ENCODE measurements around the gene BDKRB1. TPM values are rescaled to one million over a fixed set of nuclear protein-coding genes. Genes with fewer than 3 reads are reported as not detected.

Gene BDKRB1
- total and polyA plus RNA-seq, 9 of the 15 experiments (the other 6 are each of a cell fraction or from before 2014, with no cell fraction given), result 0.06 to 0.23 (median 0.09) TPM; not detected in 1

DNA sequence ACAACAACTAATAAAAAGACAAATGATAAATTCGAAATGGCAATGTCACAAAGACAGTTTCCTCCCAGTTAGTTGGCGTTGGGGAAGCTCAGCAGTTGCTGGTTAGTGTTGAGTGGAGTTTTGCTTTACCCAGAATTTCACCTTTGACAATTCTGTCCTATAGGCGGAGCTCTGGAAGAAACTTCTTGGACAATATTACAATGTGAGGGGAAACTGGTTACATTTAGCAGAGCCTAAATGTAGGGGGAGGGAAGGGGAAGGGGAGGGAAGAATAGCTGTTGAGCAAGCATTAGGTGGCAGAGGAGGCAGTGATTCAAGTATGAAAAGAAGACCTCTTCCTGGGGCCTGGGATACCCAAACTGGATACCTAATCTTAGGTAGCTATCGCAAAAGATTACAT lies 51.4 kb downstream of the BDKRB1 start:
- CTCF ChIA-PET (ENCODE audit: low intra/inter-chr PET ratio), result no interaction called here
- WGBS (ENCODE audit: insufficient coverage, low coverage, missing lambda C conversion rate), result 49% methylated on average over 3 of the region's 4 CpGs
- no TSS peak for BruUV-seq (replicated peaks)
- DNase-seq (ENCODE audit: extremely low read depth in 1 of 4, low spot score in 3 of 4), result no peak
- Histone ChIP-seq H3K4me3 (no peak overlapping the region), H3K9me1 (ENCODE audit: control insufficient read depth, insufficient read depth, low read length) (no peaks in the 10 kb centered on the region), H3K9me3 (replicated peaks; ENCODE audit: control insufficient read depth, insufficient read depth, low read depth, low read length) (no peaks in the 10 kb centered on the region), H3K9ac (ENCODE audit: insufficient read depth in 1 of 2, low read depth in 2 of 2, low read length in 2 of 2) (no peak overlapping the region), H3K4me1 (replicated peaks in 1 of 2; ENCODE audit: control insufficient read depth in 2 of 2, insufficient read depth in 2 of 2, low read length in 2 of 2) (no peaks in the 10 kb centered on the region), H3K36me3 (ENCODE audit: control insufficient read depth, insufficient read depth, low read length) (peaks cover 42% of the 10 kb centered on the region; the same call in 2 of the 3 replicates), H3K27ac (ENCODE audit: extremely low read depth, low read depth, low read length) (no peak overlapping the region), H3K4me2 (ENCODE audit: insufficient read depth, low read length) (no peak overlapping the region), H3K79me2 (ENCODE audit: control insufficient read depth, insufficient read depth, low read length) (no peaks in the 10 kb centered on the region), H3K27me3 (ENCODE audit: control insufficient read depth in 2 of 2, insufficient read depth in 2 of 2, low read length in 2 of 2) (no peaks in the 10 kb centered on the region), H2AFZ (ENCODE audit: low read depth, low read length) (no peak overlapping the region), H4K20me1 (replicated peaks; ENCODE audit: control insufficient read depth, insufficient read depth, low read length) (no peaks in the 10 kb centered on the region)
- peak; percentile 26 for FAIRE-seq
- ATAC-seq, result peak; percentile 38; the same call in 2 of the 3 replicates
- intact Hi-C loops (cut with micrococcal nuclease) (no loop called here), in situ Hi-C loops (cut with MboI) (no loop called here)
- POLR2A ChIA-PET, result interaction anchor here (0.7 to 1.2 kb wide), 2 partner anchors 24 to 140 kb away, joined by 3 read pairs; no protein-coding TSS in a partner anchor
- TF ChIP-seq, protein P1, sequence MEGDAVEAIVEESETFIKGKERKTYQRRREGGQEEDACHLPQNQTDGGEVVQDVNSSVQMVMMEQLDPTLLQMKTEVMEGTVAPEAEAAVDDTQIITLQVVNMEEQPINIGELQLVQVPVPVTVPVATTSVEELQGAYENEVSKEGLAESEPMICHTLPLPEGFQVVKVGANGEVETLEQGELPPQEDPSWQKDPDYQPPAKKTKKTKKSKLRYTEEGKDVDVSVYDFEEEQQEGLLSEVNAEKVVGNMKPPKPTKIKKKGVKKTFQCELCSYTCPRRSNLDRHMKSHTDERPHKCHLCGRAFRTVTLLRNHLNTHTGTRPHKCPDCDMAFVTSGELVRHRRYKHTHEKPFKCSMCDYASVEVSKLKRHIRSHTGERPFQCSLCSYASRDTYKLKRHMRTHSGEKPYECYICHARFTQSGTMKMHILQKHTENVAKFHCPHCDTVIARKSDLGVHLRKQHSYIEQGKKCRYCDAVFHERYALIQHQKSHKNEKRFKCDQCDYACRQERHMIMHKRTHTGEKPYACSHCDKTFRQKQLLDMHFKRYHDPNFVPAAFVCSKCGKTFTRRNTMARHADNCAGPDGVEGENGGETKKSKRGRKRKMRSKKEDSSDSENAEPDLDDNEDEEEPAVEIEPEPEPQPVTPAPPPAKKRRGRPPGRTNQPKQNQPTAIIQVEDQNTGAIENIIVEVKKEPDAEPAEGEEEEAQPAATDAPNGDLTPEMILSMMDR (IDR thresholded peaks at IDR 0.05 in 2 of 3, conservative IDR thresholded peaks at IDR 0.05 in 1 of 3; ENCODE audit: insufficient read depth in 2 of 3, low read depth in 1 of 3, low read length in 3 of 3), result peak in 1 of 3 experiments; percentile 22; a peak in 1 of 6 replicates
- no peak for TF ChIP-seq POLR2H (tag; IDR thresholded peaks at IDR 0.05; ENCODE audit: low read depth)
